Keratinocyte (primary cell): ENCODE measurements around the gene EN2. TPM values are rescaled to one million over a fixed set of nuclear protein-coding genes. Genes with fewer than 3 reads are reported as not detected.

ENCODE experiments used
- DNase-seq: peaks from one replicate; pipeline ENCODE4 v3.0.0-alpha.2; 2011; ENCODE audit warnings: low read depth, missing footprints, low spot score
- FAIRE-seq: peaks from 2 replicates; lab custom pipeline; 2011; peaks lifted over from hg19 to GRCh38; lab: Jason Lieb, UNC
- H2AFZ ChIP-seq: 2 replicates; pipeline ENCODE4 v1.6.0; 2012; ENCODE audit warnings: low read length, control low read depth, inconsistent platforms; ENCODE audit not compliant: control insufficient read depth
- H3K27ac ChIP-seq: 2 replicates; pipeline ENCODE4 v1.5.1; 2011; ENCODE audit warnings: low read length; ENCODE audit not compliant: control insufficient read depth, insufficient read depth
- H3K27me3 ChIP-seq: 3 replicates; pipeline ENCODE4 v1.6.0; 2011; ENCODE audit warnings: low read length; ENCODE audit not compliant: control insufficient read depth, insufficient read depth; ENCODE audit errors: extremely low read depth
- H3K36me3 ChIP-seq, 2 experiments: 2 replicates in 1 of 2; 3 replicates in 1 of 2; pipeline ENCODE4 v1.5.1; 2011; ENCODE audit warnings: low read length in 2 of 2, mild to moderate bottlenecking in 1 of 2; ENCODE audit not compliant: control insufficient read depth in 2 of 2, insufficient read depth in 2 of 2; ENCODE audit errors: extremely low read depth in 1 of 2
- H3K4me1 ChIP-seq: 3 replicates; pipeline ENCODE4 v1.5.1; 2011; ENCODE audit warnings: low read length; ENCODE audit not compliant: control insufficient read depth, insufficient read depth; ENCODE audit errors: extremely low read depth
- H3K4me2 ChIP-seq: 3 replicates; pipeline ENCODE4 v1.6.0; 2011; ENCODE audit warnings: low read depth, low read length; ENCODE audit not compliant: control insufficient read depth, insufficient read depth; ENCODE audit errors: extremely low read depth
- H3K4me3 ChIP-seq, 3 experiments: fragments of 200-600 bp in 1 of 3; sonication (generic) in 1 of 3; 2 replicates in 2 of 3; 3 replicates in 1 of 3; pipeline ENCODE4 v1.5.1; 2011 to 2016; ENCODE audit warnings: low read length in 3 of 3, mild to moderate bottlenecking in 3 of 3, control low read depth in 2 of 3, inconsistent platforms in 1 of 3, low read depth in 1 of 3, mixed read lengths in 1 of 3, mixed run types in 1 of 3, moderate library complexity in 1 of 3; ENCODE audit not compliant: control insufficient read depth in 2 of 3, insufficient read depth in 2 of 3; ENCODE audit errors: extremely low read depth in 1 of 3
- H3K79me2 ChIP-seq: 2 replicates; pipeline ENCODE4 v1.6.0; 2012; ENCODE audit warnings: low read length; ENCODE audit not compliant: control insufficient read depth, insufficient read depth
- H3K9ac ChIP-seq: 3 replicates; pipeline ENCODE4 v1.6.0; 2011; ENCODE audit warnings: low read length; ENCODE audit not compliant: control insufficient read depth, insufficient read depth; ENCODE audit errors: extremely low read depth
- H3K9me1 ChIP-seq: 3 replicates; pipeline ENCODE4 v1.6.0; 2011; ENCODE audit warnings: low read length; ENCODE audit not compliant: control insufficient read depth, insufficient read depth; ENCODE audit errors: extremely low read depth
- H3K9me3 ChIP-seq: 2 replicates; pipeline ENCODE4 v1.5.1; 2012; ENCODE audit warnings: low read depth, low read length; ENCODE audit not compliant: control insufficient read depth
- H4K20me1 ChIP-seq: 3 replicates; pipeline ENCODE4 v1.6.0; 2011; ENCODE audit warnings: low read length; ENCODE audit not compliant: control insufficient read depth, insufficient read depth; ENCODE audit errors: extremely low read depth
- CTCF ChIP-seq, 3 experiments: IDR thresholded peaks in 1 of 3; conservative IDR thresholded peaks in 1 of 3; optimal IDR thresholded peaks in 1 of 3; 2 replicates in 2 of 3; 3 replicates in 1 of 3; pipeline versions ENCODE3 to v1.5.1; 2011; ENCODE audit warnings: low read length in 3 of 3, mild to moderate bottlenecking in 3 of 3, moderate library complexity in 2 of 3, control low read depth in 1 of 3, inconsistent platforms in 1 of 3; ENCODE audit not compliant: insufficient read depth in 2 of 3; ENCODE audit errors: extremely low read depth in 1 of 3
- EZH2 ChIP-seq: IDR thresholded peaks from one replicate; pipeline ENCODE4 v1.6.1; 2012; ENCODE audit warnings: inconsistent platforms, mild to moderate bottlenecking, low read length, moderate library complexity
- dilution Hi-C: fragments of 300-500 bp; cut with MboI; formaldehyde crosslinking; loops from one replicate; pipeline ENCODE4 v1.7.0; 2020; ENCODE audit warnings: low sequenced_read_pairs; ENCODE audit not compliant: extremely low pct_ligation_motif_present
- polyA plus RNA-seq, 5 experiments: library from polyadenylated mRNA; depleted of rRNA in 3 of 5; stranded (reverse) in 3 of 5; stranded (forward) in 1 of 5; unstranded in 1 of 5; fragments of >200 nt; gene quantifications; 1 replicate in 1 of 5; 2 replicates in 3 of 5; 3 replicates in 1 of 5; pipeline versions ENCODE4 v1.2.1 to v1.2.3, GENCODE V29; 2011 to 2012; ENCODE audit warnings: missing spikeins in 2 of 5, low read depth in 1 of 5, low replicate concordance in 1 of 5

EN2 gene
- polyA plus RNA-seq, 1 donor (not counting 4 experiments of a cell fraction or from before 2014, with no cell fraction given), result 0.05 TPM

- dilution Hi-C loops, result no loop called here
- no peak for FAIRE-seq
Observed at GRCh38 chr7:155464183-155464582, 6.3 kb downstream of the EN2 start.

GRCh38 chr7:155464948-155465739 lies 7.2 kb downstream of the EN2 start:
- Histone ChIP-seq H4K20me1 (no peaks in the 10 kb centered on the region), H3K9me3 (no peaks in the 10 kb centered on the region), H3K4me3 (no peak overlapping the region), H3K9ac (no peak overlapping the region), H3K36me3 (no peaks in the 10 kb centered on the region), H2AFZ (no peak overlapping the region), H3K27ac (no peak overlapping the region), H3K9me1 (no peaks in the 10 kb centered on the region), H3K4me2 (no peak overlapping the region), H3K27me3 (peaks cover 100% of the 10 kb centered on the region), H3K4me1 (no peaks in the 10 kb centered on the region), H3K79me2 (no peaks in the 10 kb centered on the region)
- FAIRE-seq (no peak), DNase-seq (no peak)
- dilution Hi-C loops, result no loop called here
- TF ChIP-seq CTCF (optimal IDR thresholded peaks at IDR 0.05 in 1 of 3, IDR thresholded peaks at IDR 0.05 in 1 of 3, conservative IDR thresholded peaks at IDR 0.05 in 1 of 3; ENCODE audit: extremely low read depth in 1 of 3, insufficient read depth in 2 of 3, low read length in 3 of 3) (no peak), EZH2 (peak; percentile 46)

More at GRCh38 chr7:155464183-155464582, 6.3 kb downstream of the EN2 start:
- peaks cover 100% of the 10 kb centered on the region for H3K27me3 ChIP-seq
- TF ChIP-seq EZH2, result no peak
- TF ChIP-seq CTCF (optimal IDR thresholded peaks at IDR 0.05 in 1 of 3, IDR thresholded peaks at IDR 0.05 in 1 of 3, conservative IDR thresholded peaks at IDR 0.05 in 1 of 3; ENCODE audit: extremely low read depth in 1 of 3, insufficient read depth in 2 of 3, low read length in 3 of 3), result no peak
- no peaks in the 10 kb centered on the region for H3K9me1 ChIP-seq
- no peak overlapping the region for H2AFZ ChIP-seq
- no peaks in the 10 kb centered on the region for H3K36me3 ChIP-seq
- H3K79me2 ChIP-seq, result no peaks in the 10 kb centered on the region
- H3K4me1 ChIP-seq, result no peaks in the 10 kb centered on the region
- H3K9ac ChIP-seq, result no peak overlapping the region
- H3K27ac ChIP-seq, result no peak overlapping the region
- no peaks in the 10 kb centered on the region for H4K20me1 ChIP-seq
- no peaks in the 10 kb centered on the region for H3K9me3 ChIP-seq
- no peak overlapping the region for H3K4me2 ChIP-seq
- no peak overlapping the region for H3K4me3 ChIP-seq
- no peak for DNase-seq
